ENCODE results near the gene SV2B.

The SV2B gene

DNA sequence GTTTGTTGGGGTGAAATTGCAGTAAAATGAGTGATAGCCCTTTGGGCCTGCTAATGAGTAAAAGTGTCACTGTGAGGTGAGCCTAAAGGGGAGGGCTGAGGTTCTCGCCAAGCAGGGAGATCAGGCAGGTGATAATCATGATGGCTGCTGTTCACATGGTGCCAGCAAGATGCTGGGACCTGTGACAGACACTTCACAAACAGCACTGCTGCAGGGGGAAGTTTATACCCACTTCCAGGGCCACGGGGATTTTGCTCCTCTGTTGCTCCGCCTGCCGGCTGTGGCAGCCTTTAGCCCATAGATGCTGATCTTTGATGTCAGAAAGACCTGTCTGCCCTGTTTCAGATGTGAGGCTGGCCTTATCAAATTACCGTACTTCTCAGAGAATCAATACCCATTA lies 96.7 kb downstream of the SV2B start:
- no peak for DNase-seq

- DNase-seq = no peak
Observed at GRCh38 chr15:91199511-91199910, 99.5 kb downstream of the SV2B start.

GRCh38 chr15:91200101-91200754 lies 100.2 kb downstream of the SV2B start:
- DNase-seq = no peak

DNA sequence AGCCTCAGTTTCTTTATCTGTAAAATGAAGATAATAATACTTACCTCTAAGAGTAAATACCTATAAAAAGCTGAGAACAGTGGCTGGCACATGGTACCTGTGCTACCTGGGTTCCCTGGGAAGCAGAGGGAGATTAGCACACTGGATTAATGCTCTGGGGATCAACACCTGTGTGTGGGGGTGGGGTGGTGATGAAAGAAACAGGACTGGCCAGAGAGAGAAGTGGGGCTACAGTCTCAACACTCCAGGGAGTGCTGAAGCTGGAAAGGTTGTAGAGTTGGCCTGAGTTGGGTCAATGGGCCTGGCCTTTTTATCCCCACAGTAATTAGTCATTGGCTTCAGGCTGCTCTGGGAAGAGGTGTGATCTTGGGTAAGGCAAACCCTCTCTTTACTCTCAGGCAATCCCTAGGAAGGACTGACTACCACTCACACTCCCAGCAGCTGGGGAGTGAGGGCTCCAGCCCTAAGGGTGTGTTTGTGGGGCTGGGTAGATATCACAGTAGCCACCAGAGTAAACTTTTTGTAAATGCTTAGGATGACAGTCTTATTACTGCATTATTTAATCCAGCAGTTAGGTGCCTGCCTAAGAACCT lies 102.5 kb downstream of the SV2B start:
- DNase-seq = no peak

GRCh38 chr15:91203619-91204203 lies 103.7 kb downstream of the SV2B start:
- no peak for DNase-seq

DNA sequence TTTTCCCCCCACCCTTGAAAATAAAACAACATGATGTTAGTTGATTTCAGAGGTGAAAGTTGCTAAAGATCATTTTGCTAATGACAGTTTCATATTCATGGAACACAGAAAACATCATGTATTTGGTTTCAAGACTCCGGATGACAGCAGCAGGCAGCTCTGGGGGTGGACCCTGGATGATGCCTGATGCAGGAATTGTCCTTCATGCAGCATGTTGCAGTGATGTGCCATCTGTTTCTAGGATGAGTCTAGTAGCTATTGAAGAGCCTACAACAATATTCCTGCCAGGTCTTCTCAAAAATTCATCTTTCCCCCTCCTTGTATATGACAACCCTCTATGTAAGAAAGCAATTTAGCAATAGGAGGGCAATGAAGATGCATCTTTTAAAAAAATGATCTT lies 108.3 kb downstream of the SV2B start:
- no peak for DNase-seq

- DNase-seq = no peak
Observed at GRCh38 chr15:91209318-91209717, 109.3 kb downstream of the SV2B start.

DNA sequence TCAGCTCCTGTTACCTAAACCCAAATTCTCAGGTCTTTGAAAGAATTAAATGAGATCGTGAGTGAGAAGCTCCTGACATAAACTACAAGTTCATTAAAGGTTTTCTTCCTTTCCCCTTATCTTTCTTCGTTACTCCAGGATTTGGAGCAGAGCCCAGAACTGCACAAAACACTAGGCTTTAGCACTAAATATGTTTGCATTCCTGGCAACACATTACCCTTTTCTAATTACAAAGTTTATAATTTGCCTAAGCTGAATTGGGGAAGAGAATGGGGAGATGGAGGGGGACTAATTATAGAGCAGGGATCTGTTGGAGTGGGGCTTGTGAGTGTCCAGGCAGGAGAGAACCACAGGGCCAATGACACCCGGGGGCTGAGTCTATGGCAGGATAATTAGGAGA lies 109.7 kb downstream of the SV2B start:
- DNase-seq = no peak

DNA sequence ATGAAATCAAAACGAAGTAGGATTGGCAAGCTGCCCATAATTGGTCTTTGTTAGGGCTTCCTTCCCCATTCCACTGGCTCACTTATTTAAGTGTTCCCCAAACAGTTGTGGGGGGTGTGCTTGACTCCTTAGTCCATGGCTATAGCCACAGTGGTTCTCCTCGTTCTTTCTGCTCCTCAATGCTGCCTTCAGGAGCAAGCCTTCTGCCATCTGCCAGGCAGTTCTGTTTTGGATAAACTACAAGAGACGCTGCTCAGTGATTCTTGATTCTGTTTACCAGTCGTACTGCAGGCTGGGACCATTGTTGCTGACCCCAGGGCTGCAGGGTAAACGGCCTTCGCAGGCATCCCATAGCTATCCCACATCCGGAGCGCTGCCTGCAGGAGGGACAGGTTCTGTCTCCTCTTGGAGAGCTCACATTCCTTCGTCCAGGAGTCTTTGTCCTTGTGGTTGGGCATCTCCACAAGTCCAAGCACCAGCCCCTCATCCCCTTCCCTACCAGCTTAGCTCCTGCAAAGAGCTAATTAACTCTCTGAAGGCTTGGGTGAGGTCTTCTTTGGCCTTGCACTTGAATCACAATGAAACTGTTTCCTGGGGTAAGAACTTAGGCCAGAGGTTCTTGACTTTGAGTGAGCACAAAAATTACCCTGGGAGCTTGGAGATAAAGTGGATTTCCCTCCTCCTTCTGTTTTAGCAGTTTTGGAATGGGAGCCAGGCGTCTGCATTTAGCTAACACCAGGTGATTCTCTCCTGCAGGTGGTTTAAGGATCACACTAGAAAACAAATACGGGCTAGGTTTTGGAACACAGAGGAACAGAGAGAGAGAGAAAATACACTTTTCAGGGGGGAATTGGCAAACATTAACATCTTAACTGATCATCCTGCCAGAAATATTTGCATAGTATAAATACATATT lies 114.9 kb downstream of the SV2B start:
- no peak for DNase-seq

DNA sequence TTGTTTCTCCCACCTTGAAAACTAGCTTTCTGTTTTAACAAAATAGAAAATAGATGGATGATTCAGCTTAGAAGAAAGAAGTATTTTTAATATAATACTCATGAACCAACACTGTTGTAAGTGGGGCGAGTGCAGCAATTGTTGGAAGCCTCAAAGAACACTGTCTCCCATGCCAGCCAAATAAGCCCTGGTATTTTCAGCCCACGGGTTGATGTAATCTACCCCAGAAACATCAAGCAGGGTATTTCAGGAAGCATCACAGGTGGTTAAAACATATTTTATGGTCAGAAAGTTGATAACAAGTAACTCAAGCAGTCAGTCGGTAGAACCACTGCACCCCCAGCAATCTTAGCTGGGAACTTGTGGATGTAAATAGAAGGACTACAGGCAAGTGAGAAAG lies 115.9 kb downstream of the SV2B start:
- DNase-seq = no peak

GRCh38 chr15:91219206-91219605 lies 119.1 kb downstream of the SV2B start:
- no peak for DNase-seq

GRCh38 chr15:91222052-91222451 lies 122.0 kb downstream of the SV2B start:
- no peak for DNase-seq

GRCh38 chr15:91223863-91224262 lies 123.8 kb downstream of the SV2B start:
- no peak for DNase-seq

DNA sequence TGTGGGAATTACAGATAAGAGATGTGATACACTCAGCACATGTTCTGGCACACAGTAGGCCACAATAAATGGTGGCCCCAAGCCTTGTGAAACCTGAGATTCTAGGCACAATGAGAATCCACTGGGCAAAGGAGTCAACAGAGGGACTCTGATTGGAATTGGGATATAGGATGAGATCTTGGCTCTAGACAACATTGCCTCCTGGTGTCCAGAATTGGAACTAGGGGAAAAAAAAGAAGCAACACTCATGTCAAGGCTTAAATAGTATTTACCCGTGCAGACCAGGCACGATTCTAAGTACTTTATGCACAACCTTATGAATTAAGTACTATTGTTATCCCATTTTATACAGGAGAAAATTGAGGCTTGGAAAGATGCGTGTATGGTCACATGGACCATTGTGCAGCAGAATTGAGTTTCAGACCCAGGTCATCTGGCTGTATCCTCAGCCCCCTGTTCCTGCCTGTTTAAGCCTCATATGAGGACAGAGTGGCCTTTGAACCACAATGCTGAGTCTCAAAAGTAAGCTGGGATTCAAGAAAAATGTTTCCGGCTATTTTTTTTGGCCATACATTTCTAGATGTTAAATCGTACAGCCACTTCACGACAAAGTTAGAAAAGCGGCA lies 124.8 kb downstream of the SV2B start:
- no peak for DNase-seq

DNA sequence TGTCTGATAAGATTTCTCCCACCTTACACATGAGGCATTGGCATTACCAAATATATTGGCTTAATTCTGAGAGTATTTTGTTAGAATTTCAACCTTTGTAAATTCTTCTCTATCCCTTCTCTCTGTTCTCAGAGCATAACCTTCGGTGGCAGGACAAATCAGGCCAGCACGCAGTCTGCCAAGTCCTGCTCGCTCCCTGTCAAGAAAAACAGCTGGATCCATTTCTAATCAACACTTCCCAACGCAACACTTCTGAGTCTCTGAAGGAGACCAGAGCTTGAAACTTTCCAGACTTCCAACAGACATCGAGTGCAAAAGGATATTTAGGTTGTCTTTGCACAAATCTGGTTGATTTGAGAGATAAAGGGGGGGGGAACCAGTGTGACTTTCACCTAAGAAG lies 125.7 kb downstream of the SV2B start:
- no peak for DNase-seq

DNA sequence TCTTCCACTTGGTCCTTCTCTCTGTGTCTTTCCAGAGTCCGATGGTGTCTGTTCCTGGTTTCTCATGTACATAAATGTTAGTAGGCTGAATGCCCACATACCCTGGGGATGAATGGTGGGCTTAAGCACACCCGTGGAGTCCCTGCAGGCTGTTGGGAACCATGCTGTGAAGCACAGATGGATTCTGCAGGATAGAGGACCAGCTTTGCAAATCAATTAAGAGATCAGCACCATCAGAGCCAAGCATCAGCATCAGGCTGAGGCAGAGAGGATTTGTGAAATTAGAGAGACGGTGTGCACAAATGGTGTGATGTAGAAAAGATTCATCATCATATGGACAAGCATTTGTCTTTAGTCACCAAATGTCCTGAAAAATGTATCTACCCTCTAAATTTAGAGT lies 127.1 kb downstream of the SV2B start:
- no peak for DNase-seq

DNA sequence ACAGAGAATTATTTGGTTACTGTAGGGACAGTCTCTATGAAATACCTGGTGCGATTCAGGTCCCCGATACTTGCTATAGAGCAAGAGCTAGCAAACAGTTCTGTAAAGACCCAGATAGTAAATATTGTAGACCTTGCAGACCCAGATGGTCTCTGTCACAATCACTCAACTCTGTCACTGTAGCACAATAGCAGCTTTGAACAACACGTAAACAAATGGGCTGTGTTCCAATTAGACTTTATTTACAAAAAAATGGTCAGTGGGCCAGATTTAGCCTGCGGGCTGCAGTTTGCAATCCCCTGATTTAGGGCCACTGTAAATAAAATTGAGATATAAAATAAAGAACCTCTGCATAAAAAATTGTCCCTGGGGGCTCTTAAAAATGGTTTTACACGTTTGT lies 127.7 kb downstream of the SV2B start:
- no peak for DNase-seq

GRCh38 chr15:91228383-91228782 lies 128.3 kb downstream of the SV2B start:
- DNase-seq = no peak

GRCh38 chr15:91228890-91229289 lies 128.8 kb downstream of the SV2B start:
- DNase-seq = no peak

DNA sequence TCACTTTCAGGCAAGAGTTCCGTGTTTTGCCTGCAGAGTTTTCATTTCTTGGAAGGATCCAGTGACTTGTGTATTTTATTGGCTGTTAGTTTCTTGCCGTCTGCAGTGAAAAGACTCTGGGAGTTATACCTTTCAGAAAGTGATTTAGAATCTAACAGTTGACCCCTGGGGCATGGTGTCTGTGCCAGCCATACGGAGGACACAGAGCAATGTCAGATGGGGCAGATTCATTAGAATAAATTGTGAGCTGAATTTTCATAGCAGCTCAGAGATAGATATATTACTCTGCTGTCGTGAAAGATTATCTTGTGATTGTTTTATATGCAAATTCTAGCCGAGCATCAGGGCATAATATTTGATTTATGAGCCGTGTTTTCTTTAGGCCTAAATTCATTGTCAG lies 131.6 kb downstream of the SV2B start:
- no peak for DNase-seq

- DNase-seq = no peak
Observed at GRCh38 chr15:91234759-91235158, 134.7 kb downstream of the SV2B start.

DNA sequence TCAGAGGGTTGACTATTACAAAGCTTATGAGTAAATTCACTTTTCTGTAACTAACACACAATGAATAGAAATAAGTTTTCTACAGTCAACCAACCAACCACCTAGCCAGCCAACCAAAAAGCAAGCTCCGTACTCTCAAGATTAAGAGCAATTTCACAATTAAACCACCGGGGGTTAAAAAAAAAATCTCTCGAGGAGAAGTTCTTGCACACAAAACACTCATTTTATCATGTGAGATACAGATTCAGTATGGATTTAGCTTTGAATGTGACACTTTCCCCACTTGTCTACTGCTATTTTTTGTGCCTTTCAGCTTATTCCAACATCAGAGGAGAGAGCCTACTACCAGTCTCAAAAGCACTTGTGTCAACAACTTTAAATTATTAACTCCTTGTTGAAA lies 135.3 kb downstream of the SV2B start:
- DNase-seq = no peak

DNA sequence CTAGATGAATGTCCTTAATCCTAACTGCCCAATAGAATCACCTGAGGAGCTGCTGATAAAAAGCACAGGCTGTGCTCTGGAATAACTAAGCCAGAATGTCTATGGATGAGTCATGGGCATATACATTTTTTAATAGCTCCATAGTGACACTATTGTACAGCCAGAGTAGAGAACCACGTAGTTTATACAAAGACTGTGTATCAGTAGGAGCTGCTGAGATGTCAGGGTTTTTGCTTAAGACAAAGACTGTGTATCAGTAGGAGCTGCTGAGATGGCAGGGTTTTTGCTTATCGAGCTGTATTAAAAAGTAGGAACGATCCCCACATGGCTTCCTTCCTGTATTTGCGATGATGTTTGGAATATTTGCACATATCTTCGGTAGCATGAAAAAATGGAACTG lies 137.4 kb downstream of the SV2B start:
- no peak for DNase-seq

Measured in CD4-positive, alpha-beta T cell treated with Interleukin-4 for 1 hour (primary cell).